Tibial artery (tissue), 4 donors: ENCODE data around the gene GYPA.
"Not testable (repeated sequence)": the region's sequence is repeated elsewhere in the genome, so short reads cannot be mapped to it uniquely, and the experiment has no call there.

Experiments
- DNase-seq, 2 donors: peaks; one replicate each; pipeline ENCODE4 v3.0.0-alpha.2; 2019
- H3K27ac ChIP-seq, 2 donors: fragments of 200-600 bp; sonication (generic) in 1 of 2; 1 replicate in 1 of 2; 2 replicates in 1 of 2; pipeline ENCODE4 v1.5.1; 2018 to 2019; ENCODE audit warnings: mild to moderate bottlenecking in 1 of 2
- H3K27me3 ChIP-seq, 2 donors: fragments of 200-600 bp; sonication (generic) in 1 of 2; one replicate each; pipeline versions ENCODE4 v1.5.1 to v1.6.0; 2016 to 2019
- H3K36me3 ChIP-seq, 3 donors: fragments of 200-600 bp; sonication (generic) in 2 of 3; one replicate each; pipeline ENCODE4 v1.5.1; 2016 to 2019; ENCODE audit warnings: mild to moderate bottlenecking in 2 of 3
- H3K4me1 ChIP-seq, 4 donors: fragments of 200-600 bp; sonication (generic) in 2 of 4; 1 replicate in 3 of 4; 2 replicates in 1 of 4; pipeline ENCODE4 v1.5.1; 2016 to 2019
- H3K4me3 ChIP-seq, 2 donors: fragments of 200-600 bp; sonication (generic) in 1 of 2; 1 replicate in 1 of 2; 2 replicates in 1 of 2; pipeline ENCODE4 v1.5.1; 2018 to 2019; ENCODE audit warnings: mild to moderate bottlenecking in 2 of 2
- H3K9me3 ChIP-seq, 3 donors: fragments of 200-600 bp; sonication (generic) in 1 of 3; one replicate each; pipeline ENCODE4 v1.5.1; 2016 to 2019
- intact Hi-C: fragments of 100-400 bp; cut with DNase I; formaldehyde crosslinking; loops from one replicate; pipeline ENCODE4 v1.15.0; 2023; ENCODE audit warnings: low total_unique reads
- TF ChIP-seq, protein P1 (sequence below), 2 experiments: fragments of 200-600 bp in 1 of 2; fragments of 450-650 bp in 1 of 2; IDR thresholded peaks; one replicate each; pipeline ENCODE4 v1.5.1; 2017 to 2019; ENCODE audit warnings: antibody characterized with exemption in 2 of 2, mild to moderate bottlenecking in 1 of 2, moderate library complexity in 1 of 2

Gene GYPA

DNA sequence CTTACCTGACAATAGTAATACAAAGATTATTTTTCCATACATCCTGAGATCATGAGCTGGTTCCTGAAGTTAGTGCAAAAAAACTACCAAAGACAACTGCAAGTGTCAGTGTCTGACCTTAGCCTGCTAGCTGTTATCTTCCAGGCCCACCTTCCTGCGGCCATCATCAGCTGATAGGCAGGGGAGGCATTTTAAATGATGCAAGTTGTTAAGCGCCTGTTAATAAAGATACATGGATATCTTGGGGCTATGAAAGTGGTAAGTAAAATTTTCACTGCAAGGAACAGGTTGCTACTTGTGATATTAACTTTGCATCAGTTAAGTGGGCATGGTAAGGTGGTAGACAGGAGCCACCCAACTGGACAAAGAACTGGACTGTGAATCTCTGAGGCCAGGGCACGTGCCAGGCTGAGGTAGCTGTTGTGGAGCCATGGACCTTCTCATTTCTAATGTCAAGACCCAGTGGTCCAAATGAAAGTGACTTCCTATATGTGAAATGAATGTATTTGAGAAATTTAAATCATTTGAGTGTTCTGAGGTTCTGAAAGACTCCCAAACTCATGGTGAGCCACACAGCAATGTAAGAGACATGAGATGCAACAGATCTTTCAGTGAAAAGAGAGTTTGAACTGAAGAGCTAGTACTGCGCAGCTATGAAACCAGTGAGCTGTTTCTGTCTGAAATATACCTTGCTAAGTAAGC, at the start of gene GYPA:
GYPA (minus strand) TSS at position 125 of the 702 bp plus-strand sequence; CDS start at position 42, 83 bp downstream.
- H3K36me3 ChIP-seq, H3K27ac ChIP-seq, intact Hi-C loops, H3K9me3 ChIP-seq, H3K27me3 ChIP-seq, H3K4me3 ChIP-seq, H3K4me1 ChIP-seq, DNase-seq: not testable (repeated sequence)

DNA sequence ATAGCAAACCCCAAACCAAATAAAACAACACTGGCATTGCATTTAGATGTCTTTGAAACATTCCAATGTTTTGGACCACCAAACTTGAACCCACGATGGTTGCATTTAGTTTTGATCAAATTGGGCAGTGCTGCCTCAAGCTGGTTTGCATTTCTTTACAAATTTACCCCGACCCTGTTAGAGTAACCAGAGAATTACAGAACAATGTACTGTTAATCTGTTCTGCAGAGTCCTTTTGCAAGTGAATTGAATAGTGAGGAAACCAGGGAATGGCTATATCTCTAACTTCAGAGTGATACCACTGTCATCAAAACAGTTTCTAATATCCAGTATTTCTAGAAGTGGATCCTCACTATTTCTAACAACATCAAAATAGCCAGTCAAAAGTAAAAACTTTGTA, 49.5 kb upstream of the GYPA start:
- Histone ChIP-seq H3K36me3 (no peaks in the 10 kb centered on the region), H3K27me3 (no peaks in the 10 kb centered on the region), H3K27ac (no peak overlapping the region), H3K4me3 (no peak overlapping the region), H3K4me1 (no peaks in the 10 kb centered on the region), H3K9me3 (no peaks in the 10 kb centered on the region)
- intact Hi-C loops: no loop called here
- no peak for DNase-seq
- TF ChIP-seq, protein P1, sequence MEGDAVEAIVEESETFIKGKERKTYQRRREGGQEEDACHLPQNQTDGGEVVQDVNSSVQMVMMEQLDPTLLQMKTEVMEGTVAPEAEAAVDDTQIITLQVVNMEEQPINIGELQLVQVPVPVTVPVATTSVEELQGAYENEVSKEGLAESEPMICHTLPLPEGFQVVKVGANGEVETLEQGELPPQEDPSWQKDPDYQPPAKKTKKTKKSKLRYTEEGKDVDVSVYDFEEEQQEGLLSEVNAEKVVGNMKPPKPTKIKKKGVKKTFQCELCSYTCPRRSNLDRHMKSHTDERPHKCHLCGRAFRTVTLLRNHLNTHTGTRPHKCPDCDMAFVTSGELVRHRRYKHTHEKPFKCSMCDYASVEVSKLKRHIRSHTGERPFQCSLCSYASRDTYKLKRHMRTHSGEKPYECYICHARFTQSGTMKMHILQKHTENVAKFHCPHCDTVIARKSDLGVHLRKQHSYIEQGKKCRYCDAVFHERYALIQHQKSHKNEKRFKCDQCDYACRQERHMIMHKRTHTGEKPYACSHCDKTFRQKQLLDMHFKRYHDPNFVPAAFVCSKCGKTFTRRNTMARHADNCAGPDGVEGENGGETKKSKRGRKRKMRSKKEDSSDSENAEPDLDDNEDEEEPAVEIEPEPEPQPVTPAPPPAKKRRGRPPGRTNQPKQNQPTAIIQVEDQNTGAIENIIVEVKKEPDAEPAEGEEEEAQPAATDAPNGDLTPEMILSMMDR (IDR thresholded peaks at IDR 0.05): no peak

DNA sequence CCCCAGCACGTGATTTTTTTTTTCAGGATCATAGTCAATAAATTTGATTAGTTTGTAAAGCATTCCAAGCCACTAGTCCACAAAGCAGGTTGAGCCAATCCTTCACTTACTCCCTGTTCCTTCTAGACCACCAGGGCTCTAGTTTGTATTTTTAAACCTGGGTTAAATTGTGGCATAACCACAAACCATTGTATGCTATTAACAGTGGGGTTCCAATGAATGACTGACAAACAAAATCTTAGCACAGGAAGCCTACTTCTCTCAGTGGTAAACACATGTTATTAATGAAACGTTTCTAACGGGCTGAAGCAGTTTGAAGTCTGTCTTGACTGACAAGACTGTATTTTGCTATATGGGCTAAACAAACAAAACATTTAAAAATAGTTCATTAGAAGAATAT, 48.6 kb upstream of the GYPA start:
- DNase-seq: no peak
- Histone ChIP-seq H3K27me3 (no peaks in the 10 kb centered on the region), H3K9me3 (no peaks in the 10 kb centered on the region), H3K27ac (no peak overlapping the region), H3K4me3 (no peak overlapping the region), H3K4me1 (no peaks in the 10 kb centered on the region), H3K36me3 (no peaks in the 10 kb centered on the region)
- TF ChIP-seq, protein P1 (IDR thresholded peaks at IDR 0.05): no peak
- intact Hi-C loops: no loop called here

DNA sequence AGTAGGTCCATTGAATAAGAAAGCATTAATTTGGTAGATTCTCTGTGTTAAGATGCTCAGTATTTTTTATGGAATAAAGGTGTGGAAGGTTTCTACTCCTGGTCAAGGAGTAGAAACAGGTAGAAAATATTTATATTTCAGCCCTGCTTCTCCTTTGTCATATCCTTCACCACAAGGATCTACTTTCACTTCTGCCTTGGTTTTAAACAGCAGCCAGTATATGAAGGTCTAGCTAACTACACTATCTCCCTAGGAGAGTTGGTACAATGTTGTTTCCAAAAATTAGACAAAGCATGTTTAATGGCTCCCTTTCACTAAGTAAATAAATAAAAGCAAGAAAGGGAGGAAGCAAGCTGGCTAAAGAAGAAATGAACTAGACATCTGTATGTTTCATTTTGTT, 44.6 kb upstream of the GYPA start:
- intact Hi-C loops: no loop called here
- no peak for DNase-seq
- no peaks in the 10 kb centered on the region for H3K36me3 ChIP-seq
- H3K4me3 ChIP-seq: no peak overlapping the region
- no peaks in the 10 kb centered on the region for H3K4me1 ChIP-seq
- no peak overlapping the region for H3K27ac ChIP-seq
- no peaks in the 10 kb centered on the region for H3K9me3 ChIP-seq
- no peaks in the 10 kb centered on the region for H3K27me3 ChIP-seq
- TF ChIP-seq, protein P1 (IDR thresholded peaks at IDR 0.05): no peak

DNA sequence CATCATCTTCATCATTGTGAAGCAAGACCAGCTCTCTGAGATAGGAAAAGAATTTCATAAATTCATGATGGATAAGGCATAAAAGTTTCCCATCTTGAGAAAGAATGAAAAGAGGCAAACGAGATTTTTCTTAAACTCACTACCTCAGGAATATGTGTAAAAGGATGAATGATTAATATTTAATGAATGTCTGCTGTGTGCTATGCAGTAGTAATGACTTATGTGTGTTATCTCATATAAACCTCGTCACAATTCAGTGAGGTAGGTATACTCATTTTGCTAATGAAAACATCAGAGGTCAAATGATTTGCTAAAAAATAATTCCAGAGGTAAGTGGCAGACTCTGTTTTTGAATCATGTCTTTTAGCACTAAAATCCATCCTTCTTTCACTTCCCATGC, 42.6 kb upstream of the GYPA start:
- TF ChIP-seq, protein P1 (IDR thresholded peaks at IDR 0.05): no peak
- Histone ChIP-seq H3K4me3 (no peak overlapping the region), H3K27ac (no peak overlapping the region), H3K27me3 (no peaks in the 10 kb centered on the region), H3K36me3 (no peaks in the 10 kb centered on the region), H3K9me3 (no peaks in the 10 kb centered on the region), H3K4me1 (peaks cover 0 to 4% (median 0%) of the 10 kb centered on the region in 4 donors)
- DNase-seq: no peak
- intact Hi-C loops: no loop called here

DNA sequence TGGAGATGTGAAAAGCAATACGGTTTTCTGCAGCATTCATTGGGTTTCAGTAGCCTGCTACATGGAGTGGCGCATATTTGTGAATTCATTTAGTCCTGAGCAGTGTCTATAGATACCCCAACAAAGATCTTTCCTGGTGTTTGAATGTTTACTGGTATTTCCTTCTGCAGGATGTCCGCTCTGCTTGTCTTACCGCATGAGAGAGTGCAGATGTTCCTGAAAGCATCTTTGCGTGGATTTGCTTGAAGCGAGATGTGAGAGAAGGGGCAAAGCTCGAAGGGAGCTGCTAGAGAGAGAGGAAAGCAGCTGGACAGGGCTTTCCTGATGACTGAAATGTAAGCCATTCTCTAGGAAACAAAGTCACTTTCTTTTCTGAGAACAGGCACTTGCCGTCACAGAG, 40.9 kb upstream of the GYPA start:
- H3K4me3 ChIP-seq: no peak overlapping the region
- intact Hi-C loops: no loop called here
- H3K27me3 ChIP-seq: no peaks in the 10 kb centered on the region
- no peaks in the 10 kb centered on the region for H3K36me3 ChIP-seq
- H3K4me1 ChIP-seq: peaks cover 0 to 4% (median 0%) of the 10 kb centered on the region in 4 donors
- DNase-seq: no peak
- H3K27ac ChIP-seq: no peak overlapping the region
- no peaks in the 10 kb centered on the region for H3K9me3 ChIP-seq
- TF ChIP-seq, protein P1 (IDR thresholded peaks at IDR 0.05): no peak
